Fibroblast of the aortic adventitia (primary cell): ENCODE results near the gene ZNF697. TPM values are rescaled to one million over a fixed set of nuclear protein-coding genes. Genes with fewer than 3 reads are reported as not detected.

Source experiments
- DNase-seq: peaks from one replicate; pipeline ENCODE4 v3.0.0-alpha.2; 2010; ENCODE audit warnings: low read depth
- H3K4me3 ChIP-seq: 2 replicates; pipeline ENCODE4 v1.5.1; 2011; ENCODE audit warnings: low read depth, mild to moderate bottlenecking, control low read depth, low read length, moderate library complexity
- total RNA-seq: library from RNA; depleted of rRNA; stranded (reverse); fragments of >200 nt; gene quantifications from 2 replicates; pipeline ENCODE4 v1.2.3, GENCODE V29; 2012; ENCODE audit warnings: low replicate concordance
- TF ChIP-seq, protein P1 (sequence below): IDR thresholded peaks from 2 replicates; pipeline ENCODE4 v1.5.1; 2011; ENCODE audit warnings: mild to moderate bottlenecking, low read length, control low read depth, inconsistent platforms; ENCODE audit not compliant: insufficient read depth

Gene ZNF697
- total RNA-seq, 1 donor = 4.4 TPM

DNA sequence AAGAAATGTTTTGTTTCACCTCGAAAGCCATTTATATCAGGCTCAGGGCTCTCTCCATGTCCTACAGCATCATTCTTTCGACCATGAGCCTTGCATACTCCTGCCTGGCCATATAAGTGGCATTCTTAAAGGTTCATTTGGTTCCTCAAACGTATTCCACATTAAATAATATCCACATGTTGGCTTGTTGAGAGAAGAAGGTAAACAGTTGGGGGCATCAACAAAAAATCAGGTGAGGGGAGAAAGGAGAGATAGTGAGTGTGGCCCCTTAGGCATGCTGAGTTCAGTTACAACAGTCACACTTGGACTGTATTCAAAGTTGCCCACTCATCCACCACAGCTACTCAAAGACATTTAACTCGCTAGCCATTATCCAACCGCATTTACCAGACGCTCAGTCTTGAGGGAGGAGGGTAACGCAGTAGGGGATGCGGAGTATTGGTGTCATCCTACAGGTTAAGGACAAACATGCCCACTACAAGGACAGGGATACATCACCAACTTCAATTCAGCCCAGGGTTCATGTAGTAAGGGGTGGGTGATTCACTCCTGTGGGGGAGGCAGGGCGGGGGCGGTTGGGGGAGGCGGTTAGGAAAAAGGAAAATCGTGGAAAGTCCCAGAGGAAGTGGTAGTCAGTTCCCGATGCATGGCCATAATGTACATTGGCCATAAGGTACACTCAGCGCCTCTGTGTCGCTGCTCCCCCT is 1.4 kb downstream of the ZNF697 start:
- TF ChIP-seq, protein P1, sequence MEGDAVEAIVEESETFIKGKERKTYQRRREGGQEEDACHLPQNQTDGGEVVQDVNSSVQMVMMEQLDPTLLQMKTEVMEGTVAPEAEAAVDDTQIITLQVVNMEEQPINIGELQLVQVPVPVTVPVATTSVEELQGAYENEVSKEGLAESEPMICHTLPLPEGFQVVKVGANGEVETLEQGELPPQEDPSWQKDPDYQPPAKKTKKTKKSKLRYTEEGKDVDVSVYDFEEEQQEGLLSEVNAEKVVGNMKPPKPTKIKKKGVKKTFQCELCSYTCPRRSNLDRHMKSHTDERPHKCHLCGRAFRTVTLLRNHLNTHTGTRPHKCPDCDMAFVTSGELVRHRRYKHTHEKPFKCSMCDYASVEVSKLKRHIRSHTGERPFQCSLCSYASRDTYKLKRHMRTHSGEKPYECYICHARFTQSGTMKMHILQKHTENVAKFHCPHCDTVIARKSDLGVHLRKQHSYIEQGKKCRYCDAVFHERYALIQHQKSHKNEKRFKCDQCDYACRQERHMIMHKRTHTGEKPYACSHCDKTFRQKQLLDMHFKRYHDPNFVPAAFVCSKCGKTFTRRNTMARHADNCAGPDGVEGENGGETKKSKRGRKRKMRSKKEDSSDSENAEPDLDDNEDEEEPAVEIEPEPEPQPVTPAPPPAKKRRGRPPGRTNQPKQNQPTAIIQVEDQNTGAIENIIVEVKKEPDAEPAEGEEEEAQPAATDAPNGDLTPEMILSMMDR = no peak
- peak; percentile 49 for DNase-seq
- H3K4me3 ChIP-seq = peak overlapping the region; percentile 94

DNA sequence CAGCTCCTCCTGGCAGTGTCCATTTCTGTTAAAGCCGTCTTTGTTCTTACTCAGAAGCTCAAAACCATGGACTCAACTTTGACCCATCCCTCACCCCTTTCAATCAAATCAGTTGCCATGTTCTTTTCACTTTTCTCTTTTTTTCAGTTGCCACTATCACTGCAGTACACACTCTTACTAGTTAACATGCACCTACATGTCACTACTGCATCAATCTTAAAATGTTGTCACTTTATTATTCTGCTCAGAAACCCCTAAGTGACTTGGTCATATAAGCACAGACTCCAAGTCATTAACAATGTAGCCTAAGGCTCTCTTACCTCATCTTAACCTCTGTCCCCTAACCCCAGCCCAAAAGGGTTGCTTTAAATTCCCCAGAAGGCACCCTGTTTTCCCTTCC is 9.0 kb downstream of the ZNF697 start:
- DNase-seq = no peak
- H3K4me3 ChIP-seq = no peak overlapping the region
- TF ChIP-seq, protein P1 = no peak

DNA sequence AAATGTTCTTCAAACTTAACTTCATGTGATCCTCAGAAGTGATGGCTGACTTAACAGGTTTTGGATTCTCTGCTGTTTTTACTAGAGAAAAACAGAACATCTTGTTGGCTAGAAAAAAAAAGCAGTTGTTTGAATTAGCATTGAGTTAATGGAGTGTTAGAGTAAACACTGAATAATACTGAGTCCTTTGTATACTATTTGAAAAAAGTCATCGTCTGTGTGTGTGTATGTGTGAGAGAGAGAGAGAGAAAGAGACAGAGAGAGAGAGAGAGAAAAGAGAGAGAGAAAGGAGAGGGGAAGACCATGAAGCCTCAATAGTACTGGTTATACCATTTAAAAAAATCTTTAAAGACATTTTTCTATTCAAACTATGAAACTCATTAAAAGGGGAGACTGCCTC is 10.4 kb downstream of the ZNF697 start:
- H3K4me3 ChIP-seq = no peak overlapping the region
- TF ChIP-seq, protein P1 = no peak
- no peak for DNase-seq

DNA sequence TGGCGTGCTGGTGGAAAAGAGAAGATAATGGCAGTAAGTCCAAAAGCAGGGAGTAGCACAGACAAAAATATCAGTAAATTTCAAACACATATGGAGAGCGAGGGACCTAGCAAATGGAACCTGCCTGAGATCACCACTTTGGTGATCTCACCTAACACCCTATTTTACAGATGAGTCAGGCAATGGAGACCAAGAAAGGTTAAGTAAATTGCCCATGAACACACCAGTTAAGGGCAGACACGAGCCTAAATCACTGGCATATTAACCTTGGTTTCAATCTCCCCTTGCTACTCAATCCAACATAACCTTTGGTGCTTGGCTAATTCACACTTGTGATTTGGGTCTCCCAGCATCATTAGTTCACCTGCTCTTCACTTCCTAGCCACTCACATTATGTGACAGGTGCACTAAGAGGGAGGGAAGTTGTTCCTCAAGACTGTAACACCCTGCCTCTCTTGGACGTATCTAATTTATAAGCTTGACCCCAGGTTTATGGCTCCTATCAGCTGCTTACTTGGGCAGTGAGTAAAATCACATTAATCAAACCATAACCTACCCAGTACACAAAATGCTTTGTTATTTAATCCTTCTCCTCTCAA is 11.5 kb downstream of the ZNF697 start:
- DNase-seq = no peak
- TF ChIP-seq, protein P1 = no peak
- no peak overlapping the region for H3K4me3 ChIP-seq

DNA sequence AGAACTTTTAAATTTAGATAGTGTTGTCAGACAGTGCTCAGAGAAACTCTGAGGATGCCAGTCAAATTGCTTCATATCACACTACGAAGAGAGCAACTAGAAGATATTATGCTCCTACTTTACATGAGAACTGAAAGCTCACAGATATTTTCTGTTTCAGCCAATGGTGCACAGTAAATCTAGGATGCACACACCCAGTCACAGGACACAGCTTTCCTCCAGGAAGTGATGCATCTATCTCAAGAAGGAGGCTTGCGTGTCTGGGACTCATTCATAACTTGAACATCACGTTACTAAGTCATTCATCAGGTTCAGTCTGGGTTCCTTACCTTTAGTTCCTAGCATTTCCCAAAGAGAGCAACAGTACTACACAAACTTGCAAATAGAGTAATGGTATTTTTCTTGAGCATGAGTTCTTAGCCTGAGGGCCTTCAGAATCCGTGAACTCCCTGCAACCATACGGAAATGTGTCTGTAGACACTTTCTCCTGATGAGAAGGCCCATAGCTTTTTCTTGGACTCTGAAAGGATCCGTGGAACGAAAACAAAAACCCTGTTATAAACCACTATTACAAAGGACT is 12.2 kb downstream of the ZNF697 start:
- peak; percentile 64 for DNase-seq
- TF ChIP-seq, protein P1 = no peak
- H3K4me3 ChIP-seq = no peak overlapping the region

DNA sequence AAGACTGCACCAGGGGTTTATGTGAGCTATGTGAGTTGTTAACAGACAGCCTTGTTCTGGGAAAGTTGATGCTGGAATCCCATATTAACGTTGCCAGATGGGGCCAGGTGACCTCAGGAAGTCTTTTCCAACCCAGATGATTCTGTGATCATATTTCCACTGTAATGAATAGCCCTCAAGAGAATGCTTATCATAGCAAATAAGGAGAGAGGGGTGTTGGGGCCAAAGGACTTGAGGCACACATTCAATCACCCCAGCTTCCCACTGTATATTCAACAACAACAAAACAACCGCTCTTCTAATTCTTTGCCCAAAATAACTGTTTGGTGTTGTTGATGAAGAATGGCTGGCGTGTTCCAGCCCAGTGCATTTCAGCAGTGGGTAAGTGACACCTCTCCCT is 14.1 kb downstream of the ZNF697 start:
- H3K4me3 ChIP-seq = no peak overlapping the region
- no peak for DNase-seq
- TF ChIP-seq, protein P1 = no peak
